GM10266 (cell line): ENCODE data around the gene RITA1.

Experiments used
- DNase-seq: peaks from one replicate; pipeline ENCODE4 v3.0.0; 2012; ENCODE audit errors: extremely low spot score
- TF ChIP-seq, protein P1 (sequence below): IDR thresholded peaks from 2 replicates; pipeline ENCODE4 v1.5.1; 2012; ENCODE audit warnings: mild to moderate bottlenecking, low read depth; ENCODE audit not compliant: control insufficient read depth, insufficient read depth; ENCODE audit errors: missing control alignments

Gene RITA1

DNA sequence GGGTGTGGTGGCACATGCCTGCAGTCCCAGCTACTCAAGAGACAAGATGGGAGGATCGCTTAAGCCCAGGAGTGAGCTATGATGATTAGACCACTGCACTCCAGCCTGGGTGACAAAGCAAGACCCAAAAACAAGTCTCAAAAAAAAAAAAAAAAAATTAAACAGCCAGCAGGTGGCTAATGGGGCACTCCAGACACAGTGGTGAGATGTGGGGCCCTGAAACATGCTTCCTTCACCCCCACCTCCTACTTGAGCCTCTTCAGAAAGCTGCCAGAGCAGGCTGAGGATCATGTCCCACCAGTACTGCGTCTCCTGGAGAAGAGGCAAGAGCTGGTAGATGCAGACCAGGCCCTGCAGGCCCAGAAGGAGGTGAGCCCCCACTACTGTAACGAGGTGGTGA lies 33.9 kb upstream of the RITA1 start:
- DNase-seq, result no peak
- TF ChIP-seq, protein P1, sequence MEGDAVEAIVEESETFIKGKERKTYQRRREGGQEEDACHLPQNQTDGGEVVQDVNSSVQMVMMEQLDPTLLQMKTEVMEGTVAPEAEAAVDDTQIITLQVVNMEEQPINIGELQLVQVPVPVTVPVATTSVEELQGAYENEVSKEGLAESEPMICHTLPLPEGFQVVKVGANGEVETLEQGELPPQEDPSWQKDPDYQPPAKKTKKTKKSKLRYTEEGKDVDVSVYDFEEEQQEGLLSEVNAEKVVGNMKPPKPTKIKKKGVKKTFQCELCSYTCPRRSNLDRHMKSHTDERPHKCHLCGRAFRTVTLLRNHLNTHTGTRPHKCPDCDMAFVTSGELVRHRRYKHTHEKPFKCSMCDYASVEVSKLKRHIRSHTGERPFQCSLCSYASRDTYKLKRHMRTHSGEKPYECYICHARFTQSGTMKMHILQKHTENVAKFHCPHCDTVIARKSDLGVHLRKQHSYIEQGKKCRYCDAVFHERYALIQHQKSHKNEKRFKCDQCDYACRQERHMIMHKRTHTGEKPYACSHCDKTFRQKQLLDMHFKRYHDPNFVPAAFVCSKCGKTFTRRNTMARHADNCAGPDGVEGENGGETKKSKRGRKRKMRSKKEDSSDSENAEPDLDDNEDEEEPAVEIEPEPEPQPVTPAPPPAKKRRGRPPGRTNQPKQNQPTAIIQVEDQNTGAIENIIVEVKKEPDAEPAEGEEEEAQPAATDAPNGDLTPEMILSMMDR, result no peak

DNA sequence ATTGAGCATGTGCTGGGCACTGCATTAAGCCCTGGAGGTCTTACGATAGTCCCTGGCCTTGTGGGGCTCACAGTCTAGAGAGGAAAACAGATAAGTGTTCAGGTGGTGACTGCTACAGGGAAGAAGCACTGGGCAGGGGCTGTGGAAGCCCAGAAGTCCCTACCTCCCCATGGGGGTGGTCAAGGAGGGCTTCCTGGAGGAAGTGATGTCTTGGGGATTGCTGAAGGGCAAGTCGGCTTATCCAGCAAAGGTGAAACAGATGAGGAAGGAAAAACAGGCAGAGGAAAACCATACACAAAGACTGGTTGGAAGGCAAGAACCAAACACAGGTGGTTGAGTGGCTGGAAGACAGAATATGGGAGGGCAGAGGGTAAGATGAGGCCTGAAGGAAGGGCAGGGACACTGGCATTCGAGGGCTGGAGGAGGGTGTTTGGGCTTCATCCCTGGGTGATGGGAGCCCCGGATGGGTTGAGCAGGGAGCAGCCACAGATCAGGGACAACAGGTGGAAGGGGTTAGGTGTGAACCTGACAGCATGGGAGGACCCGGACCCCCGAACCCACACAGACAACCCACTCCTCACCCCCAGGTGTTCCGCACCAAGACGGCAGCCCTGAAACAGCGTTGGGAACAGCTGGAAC lies 33.2 kb upstream of the RITA1 start:
- TF ChIP-seq, protein P1, result no peak

DNA sequence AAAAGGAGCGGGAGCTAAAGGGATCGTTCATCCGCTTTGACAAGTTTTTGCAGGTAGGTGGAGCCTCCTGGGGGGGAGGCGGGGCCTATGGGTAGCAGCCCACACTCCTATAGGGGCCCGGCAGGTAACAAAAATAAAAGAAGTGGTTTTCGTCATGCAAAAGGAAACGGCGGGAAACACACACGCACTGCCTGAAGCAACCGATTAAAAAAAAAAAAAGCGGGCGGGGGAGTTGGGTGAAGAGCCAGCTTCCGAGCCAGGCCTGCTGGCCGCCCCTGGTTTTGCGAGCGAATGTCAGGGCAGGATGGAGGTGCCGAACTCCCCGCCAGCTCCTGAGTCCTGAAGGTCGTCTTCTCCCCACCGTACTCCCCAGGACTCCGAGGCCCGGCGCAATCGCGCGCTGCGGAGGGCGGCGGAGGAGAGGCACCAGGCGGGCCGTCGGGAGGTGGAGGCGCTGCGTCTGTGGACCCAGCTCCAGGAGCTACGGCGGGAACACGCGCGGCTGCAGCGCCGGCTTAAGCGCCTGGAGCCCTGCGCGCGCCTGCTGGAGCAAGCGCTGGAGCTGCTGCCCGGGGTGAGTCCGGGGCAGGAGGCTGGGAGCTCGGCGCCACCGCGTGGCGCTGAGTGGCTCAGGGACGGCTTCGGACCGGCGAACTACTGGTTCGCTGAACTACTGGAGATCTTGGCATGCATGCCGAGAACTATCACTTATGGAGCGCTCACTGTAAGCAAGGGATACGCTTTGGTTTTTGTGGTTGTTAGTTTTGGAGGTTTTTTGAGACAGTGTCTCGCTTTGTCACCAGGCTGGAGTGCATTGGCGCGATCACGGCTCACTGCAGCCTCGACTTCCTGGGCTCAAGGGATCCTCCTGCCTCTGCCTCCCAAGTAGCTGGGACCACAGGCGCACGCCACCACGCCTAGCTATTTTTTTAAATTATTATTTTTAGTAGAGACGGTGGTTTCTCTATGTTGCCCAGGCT lies 32.4 kb upstream of the RITA1 start:
- peak; percentile 84 for DNase-seq
- TF ChIP-seq, protein P1, result peak; percentile 62

More for the DNA sequence above, 33.2 kb upstream of the RITA1 start:
- DNase-seq, result no peak

DNA sequence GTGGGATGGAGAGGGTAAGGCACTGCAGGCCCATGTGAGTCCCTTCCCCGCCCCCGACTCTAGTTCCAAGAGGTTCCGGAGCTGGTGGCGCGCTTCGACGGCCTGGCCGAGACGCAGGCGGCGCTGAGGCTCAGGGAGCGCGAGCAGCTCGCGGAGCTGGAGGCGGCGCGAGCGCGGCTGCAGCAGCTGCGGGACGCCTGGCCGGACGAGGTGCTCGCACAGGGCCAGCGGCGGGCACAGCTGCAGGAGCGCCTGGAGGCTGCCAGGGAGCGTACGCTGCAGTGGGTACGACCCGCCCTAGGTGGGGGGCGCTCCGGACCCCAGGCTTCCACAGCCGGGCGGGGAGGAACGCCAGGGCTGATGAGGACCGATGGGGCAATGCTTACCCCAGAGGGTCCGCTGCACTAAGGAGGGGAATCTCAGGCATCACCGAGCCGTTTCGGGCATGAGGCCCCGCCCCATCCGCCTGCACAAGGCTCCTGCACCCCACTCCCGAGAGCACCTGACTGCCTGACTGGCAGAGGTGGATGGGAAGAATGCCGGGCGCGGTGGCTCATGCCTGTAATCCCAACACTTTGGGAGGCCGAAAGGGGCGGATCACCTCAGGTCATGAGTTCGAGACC lies 31.1 kb upstream of the RITA1 start:
- TF ChIP-seq, protein P1, result no peak
- no peak for DNase-seq

DNA sequence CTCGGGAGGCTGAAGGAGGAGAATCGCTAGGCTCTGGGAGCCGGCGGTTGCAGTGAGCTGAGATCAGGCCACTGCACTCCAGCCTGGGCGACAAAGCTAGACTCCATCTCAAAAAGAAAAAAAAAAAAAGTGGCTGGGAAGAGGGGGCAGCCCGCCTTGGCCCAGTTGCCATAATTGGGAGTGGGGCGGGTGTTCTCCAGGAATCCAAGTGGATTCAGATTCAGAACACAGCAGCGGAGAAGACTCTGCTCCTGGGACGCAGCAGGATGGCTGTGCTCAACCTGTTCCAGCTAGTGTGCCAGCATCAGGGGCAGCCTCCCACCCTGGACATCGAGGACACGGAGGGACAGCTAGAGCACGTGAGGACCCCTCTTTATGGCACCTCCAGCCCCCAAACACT lies 30.5 kb upstream of the RITA1 start:
- TF ChIP-seq, protein P1, result no peak
- no peak for DNase-seq

DNA sequence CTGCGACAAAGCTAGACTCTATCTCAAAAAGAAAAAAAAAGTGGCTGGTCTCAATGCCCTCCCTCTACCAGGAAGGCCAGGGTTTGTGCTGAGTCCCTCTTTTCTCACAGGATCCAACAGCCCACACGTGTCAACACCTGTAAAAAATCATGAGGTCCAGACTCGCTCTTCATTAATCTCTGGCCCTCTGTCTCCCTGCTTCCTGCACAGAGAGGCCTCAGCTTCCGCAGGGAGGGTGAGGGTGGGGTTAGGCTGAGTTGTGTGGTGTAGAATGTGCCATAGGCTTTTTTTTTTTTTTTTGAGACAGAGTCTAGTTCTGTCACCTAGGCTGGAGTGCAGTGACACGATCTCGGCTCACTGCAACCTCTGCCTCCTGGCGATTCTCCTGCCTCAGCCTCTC lies 29.9 kb upstream of the RITA1 start:
- no peak for DNase-seq
- TF ChIP-seq, protein P1, result no peak
